Suprapubic skin (tissue), 4 donors: ENCODE data around the gene SCOC.

Source experiments
- EP300 ChIP-seq: sonication (generic); formaldehyde crosslinking; IDR thresholded peaks from one replicate; pipeline ENCODE4 v1.6.1; 2017; ENCODE audit warnings: antibody characterized with exemption
- POLR2AphosphoS5 ChIP-seq, 3 donors: sonication (generic); formaldehyde crosslinking; IDR thresholded peaks; one replicate each; pipeline ENCODE4 v1.6.1; 2017; ENCODE audit warnings: antibody characterized with exemption in 3 of 3
- TF ChIP-seq, protein P1 (sequence below), 2 donors: fragments of 200-600 bp in 1 of 2; fragments of 450-650 bp in 1 of 2; sonication (generic) in 1 of 2; IDR thresholded peaks; one replicate each; pipeline ENCODE4 v1.5.1; 2016 to 2019; ENCODE audit warnings: antibody characterized with exemption in 2 of 2, mild to moderate bottlenecking in 1 of 2, moderate library complexity in 1 of 2

DNA sequence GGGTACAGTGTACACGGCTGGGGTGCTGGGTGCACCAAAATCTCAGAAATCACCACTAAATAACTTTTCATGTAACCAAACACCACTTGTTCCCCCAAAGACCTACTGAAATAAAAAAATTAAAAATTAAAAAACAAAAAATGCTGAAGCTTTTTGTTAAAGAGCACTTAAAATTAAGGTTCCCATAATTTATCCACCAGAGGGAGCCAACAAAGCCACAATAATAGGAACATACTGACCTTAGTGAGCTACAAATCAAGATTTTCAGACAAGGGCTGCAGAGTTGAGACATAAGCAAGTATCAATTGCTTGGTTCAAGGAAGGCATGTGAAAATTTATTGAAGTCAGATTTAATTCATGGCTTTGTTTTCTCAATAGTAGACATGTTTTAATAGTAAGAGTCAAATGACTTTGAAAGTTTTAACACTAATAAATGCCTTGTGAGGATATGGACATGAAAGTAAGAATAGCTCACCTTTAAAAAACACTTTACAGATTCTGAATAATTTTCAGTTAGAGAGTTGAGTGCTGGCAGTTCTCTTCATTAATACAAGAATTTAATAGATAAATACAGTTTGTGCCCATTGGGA, 43.0 kb upstream of the SCOC start:
- TF ChIP-seq POLR2AphosphoS5 (IDR thresholded peaks at IDR 0.05) = no peak
- TF ChIP-seq, protein P1, sequence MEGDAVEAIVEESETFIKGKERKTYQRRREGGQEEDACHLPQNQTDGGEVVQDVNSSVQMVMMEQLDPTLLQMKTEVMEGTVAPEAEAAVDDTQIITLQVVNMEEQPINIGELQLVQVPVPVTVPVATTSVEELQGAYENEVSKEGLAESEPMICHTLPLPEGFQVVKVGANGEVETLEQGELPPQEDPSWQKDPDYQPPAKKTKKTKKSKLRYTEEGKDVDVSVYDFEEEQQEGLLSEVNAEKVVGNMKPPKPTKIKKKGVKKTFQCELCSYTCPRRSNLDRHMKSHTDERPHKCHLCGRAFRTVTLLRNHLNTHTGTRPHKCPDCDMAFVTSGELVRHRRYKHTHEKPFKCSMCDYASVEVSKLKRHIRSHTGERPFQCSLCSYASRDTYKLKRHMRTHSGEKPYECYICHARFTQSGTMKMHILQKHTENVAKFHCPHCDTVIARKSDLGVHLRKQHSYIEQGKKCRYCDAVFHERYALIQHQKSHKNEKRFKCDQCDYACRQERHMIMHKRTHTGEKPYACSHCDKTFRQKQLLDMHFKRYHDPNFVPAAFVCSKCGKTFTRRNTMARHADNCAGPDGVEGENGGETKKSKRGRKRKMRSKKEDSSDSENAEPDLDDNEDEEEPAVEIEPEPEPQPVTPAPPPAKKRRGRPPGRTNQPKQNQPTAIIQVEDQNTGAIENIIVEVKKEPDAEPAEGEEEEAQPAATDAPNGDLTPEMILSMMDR (IDR thresholded peaks at IDR 0.05) = no peak
- TF ChIP-seq EP300 = no peak
